HG02943 (cell line): ENCODE measurements around the gene C1orf159.
"Not testable (repeated sequence)": the region's sequence is repeated elsewhere in the genome, so short reads cannot be mapped to it uniquely, and the experiment has no call there.

Experiments used
- ATAC-seq: cut with Tn5 transposase; IDR thresholded peaks from one replicate; pipeline ENCODE4 v1.9.1; 2021; ENCODE audit warnings: mild to moderate bottlenecking, low read depth, moderate library complexity; ENCODE audit not compliant: unreplicated experiment

Gene C1orf159

DNA sequence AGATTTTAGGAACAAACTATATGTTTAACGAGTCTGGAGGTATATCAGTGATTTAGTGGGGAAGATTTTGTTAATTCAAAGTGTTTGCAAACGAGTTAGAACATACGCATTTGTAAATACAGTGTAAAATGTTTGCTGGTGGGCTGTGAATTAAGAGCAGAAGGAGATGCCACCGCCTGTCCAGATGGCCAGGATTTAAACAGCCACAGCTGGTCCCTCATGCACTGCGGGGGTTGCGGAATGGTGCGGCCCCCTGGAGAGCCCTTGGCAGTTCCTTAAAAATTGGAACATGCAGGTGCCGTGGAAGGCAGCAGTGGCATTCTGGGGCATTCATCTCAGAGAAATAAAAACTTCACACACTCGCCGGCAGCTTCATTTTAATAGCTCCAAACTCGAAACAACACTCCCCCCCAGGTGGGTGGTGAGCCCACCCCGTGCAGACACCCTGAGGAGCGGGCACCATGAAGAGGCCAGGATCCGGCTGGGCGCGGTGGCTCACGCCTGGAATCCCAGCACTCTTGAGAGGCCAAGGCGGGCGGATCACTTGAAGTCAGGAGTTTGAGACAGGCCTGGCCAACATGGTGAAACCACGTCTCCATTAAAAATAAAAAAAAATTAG is 3.5 kb upstream of the C1orf159 start:
- no peak for ATAC-seq

DNA sequence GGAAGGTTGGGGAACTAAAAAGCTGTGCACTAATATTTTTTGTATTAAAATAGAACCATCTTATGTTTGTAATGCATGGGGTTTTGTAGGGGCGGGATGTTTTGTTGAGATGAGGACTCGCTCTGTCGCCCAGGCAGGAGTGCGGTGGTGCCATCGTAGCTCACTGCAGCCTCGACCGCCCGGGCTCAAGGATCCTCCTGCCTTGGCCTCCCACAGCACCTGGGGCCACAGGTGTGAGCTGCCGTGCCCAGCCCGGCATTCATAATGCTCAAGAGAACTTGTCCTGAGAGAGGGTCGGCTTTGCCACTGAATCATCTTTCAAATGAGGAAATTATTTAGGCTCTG is 3.0 kb upstream of the C1orf159 start:
- no peak for ATAC-seq

DNA sequence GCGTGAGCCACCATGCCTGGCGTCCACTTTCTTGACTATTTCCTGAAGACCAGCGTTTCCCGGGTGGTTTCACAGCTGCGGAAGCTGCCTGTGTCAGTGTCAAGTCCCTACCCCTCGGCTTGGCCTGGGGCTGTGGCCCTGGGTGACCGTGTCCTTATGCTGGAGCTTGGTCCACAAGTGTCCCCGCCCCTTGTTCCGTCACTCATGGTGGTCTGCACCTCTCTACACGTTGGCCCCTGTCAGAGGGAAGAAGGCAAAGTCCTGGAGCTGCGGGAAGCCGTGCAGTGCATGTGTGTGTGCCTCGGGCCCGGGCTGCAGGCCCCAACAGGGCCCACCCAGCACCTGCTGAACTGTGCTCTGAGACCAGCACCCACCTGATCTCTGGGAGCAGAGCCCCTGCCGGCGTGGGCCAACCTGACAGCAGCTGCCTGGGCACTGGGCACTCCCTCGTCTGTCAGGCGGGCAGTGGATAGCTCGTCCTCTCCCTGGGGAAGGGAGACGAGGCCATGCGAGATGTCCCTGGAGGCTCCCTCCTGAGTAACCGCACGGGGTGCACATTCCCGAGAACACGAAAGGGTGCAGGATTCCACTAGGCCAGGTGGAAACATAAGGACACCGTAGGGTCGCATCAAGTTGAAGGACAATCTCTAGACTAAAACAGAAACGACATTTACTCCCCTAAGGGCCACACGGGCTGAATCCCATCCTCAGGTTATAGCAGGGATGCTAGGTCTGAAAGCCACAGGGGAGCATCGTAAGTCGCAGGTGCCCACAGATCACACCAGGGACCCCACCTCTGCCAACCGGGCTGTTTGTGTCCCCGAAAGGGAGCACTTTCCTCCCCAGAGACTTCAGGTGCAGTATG is 2.4 kb upstream of the C1orf159 start:
- no peak for ATAC-seq

DNA sequence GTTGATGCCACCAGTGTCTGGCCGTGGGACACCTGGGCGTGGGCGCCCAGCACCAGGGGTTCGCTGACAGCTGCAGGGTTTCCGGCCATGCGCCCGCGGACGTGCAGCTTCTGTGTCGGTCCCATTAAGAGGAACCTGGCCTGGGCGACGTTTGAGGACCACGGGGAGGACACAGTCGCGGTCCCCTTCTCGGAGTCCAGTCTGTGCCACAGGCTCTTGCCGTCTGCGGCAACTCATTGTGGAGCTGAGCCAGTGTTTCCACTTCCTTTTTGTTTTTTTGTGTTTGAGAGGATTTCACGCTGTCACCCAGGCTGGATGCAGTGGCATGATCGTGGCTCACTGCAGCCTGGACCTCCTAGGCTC is 1.6 kb upstream of the C1orf159 start:
- ATAC-seq, result no peak

DNA sequence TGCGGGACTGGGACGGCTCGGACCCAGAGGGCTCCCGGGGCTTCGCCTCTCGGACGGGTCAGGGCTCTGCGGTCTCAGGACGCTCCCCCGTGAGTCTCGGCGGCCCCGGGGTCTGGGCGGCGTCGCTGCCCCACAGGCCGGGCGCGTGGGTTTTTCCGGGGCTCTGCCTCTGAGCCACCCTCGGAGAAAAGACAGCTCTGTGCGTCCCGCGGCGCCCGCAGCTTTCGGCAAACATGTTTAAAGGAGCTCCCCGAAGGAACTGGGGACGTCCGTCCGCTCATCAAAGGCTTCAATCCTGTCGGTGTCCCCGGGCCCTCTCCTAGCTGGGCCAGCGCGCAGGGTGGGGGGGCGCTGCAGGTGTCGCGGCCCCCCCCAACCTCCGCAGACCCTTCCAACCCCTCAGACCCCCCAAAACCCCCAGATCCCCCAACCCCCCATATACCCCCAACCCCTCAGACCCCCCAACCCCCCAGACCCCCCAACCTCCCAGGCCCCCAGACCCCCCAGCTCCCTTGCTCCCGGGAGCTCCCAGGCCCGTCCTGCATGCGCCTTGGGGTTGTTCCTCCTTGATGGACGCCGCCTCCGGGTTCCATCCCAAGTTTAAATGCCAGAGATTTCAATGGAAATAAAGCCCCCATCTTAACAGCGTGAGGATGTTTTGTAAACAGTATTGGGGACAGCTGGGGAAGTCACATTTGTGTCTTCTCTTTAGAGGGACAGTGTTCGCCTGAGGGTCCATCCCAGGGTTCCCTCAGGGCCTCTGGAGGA is 996 bp upstream of the C1orf159 start:
- no peak for ATAC-seq

DNA sequence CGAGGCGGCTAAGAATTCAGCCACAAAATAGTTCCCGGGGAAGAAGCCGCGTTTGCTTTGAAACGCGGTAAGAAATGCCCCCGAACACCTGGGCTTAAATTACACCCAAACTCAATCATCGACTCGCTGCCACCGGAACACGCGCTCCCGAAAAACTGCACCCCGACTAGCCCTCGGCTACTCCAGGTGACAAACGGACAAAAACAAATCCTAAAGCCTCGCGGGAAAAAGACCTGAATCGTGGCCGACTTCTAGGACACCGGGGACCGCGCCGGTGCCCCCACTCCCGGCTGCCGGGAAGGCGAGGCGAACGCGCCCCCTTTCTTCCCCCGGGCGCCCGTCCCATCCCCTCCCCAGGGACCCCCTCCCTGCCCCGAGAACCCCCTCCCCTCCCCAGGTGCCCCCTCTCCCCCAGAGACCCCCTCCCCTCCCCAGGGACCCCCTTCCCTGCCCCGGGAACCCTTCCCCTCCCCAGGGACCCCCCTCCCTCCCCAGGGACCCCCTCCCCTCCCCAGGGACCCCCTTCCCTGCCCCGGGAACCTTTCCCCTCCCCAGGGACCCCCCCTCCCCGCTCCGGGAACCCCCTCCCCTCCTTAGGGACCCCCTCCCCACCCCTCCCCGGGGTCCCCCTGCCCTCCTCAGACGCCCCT is 628 bp downstream of the C1orf159 start:
- ATAC-seq, result no peak

DNA sequence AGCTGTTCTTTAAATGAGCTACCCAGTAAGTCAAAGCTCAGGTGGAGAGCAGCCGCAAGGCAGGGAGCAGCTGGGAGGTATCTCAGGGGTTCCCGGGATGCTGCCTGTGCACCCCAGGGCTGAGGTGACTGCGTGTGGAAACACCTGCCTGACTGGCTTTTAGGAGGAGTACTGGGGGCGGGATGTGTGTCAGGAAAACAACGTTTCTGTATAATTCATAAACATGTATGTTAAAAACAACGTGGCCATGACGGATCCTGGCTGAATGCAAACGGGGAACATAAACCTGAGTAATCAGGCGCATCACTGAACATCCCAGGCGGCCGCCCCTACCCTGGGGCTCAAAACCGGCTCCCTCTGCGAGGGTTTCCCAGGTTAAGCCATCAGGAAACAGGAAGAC is 1.5 kb downstream of the C1orf159 start:
- no peak for ATAC-seq

DNA sequence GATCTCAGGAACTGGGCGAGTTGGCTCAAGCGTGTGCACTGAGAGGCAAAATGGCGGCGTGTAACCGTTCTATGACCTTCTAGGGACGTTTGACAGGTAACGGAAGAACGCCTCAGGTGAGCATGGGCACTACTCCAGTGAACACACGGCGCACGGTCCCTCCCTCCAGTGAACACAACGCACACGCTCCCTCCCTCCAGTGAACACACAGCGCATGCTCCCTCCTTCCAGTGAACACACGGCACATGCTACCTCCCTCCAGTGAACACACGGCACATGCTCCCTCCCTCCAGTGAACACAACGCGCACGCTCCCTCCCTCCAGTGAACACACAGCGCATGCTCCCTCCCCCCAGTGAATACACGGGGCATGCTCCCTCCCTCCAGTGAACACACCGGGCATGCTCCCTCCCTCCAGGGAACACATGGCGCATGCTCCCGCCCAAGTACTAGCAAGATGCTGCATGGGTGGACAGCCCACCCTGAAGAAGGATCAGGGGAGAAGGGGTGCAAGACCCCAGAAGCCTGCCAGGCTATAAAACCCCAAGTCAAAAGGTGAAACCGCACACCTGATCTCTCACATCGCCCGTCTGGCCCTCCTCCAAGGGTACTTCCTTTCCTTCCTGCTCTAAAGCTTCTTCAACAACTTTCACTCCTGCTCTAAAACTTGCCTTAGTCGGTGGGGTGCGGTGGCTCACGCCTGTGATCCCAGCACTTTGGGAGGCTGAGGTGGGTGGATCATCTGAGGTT is 3.5 kb downstream of the C1orf159 start:
- ATAC-seq, result no peak

DNA sequence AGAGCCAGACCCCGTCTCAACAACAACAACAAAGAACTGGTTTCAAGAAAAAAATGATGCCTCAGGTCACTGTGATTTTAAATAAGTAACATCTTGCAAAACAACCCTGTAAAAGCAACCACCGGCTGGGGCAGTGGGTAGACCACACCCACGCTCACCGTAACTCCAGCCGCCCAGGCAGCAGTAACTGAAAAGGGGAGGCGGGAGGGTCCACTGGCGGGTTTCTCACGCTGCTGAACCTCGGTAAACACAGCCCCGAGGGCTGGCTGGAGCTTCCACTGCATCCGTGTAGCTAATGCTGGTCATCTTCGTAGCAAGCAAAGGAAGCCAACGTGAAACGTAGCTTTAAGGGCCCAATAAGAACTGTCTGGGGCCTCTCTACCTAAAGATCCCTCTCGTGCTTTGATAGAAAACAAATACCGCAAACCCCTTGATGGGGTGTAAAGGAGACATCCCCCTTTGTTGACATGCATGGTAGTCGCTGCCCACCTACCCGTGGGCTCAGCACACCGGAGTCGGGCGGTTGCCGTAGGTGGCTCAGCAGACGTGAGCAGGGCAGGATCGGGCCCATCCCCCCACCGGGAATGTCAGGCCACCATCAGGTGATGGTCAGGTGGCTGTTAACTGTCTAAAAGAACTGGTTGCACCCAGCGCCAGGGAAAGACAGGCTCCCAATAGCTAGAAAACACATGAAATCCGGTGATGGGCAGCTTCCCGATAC is 4.2 kb downstream of the C1orf159 start:
- no peak for ATAC-seq

DNA sequence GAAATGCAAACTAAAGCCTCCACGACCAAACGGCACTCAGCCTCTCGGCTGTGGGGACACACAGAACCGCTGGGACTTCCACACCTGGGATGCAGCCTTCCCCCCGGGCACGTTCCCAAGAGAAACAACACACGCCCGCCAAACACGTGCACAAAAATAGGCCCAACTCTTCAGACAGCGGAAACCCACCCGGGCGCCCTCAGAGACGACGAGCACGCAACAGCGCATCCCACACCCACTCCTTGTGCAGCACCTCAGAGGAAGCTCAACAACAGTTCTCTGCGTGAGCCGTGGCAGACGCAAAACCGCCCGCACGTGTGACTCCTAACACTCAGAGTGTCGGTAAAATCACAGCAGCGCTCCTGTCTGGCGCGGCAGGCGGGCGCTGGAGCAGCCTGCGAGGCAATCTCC is 5.3 kb downstream of the C1orf159 start:
- no peak for ATAC-seq

DNA sequence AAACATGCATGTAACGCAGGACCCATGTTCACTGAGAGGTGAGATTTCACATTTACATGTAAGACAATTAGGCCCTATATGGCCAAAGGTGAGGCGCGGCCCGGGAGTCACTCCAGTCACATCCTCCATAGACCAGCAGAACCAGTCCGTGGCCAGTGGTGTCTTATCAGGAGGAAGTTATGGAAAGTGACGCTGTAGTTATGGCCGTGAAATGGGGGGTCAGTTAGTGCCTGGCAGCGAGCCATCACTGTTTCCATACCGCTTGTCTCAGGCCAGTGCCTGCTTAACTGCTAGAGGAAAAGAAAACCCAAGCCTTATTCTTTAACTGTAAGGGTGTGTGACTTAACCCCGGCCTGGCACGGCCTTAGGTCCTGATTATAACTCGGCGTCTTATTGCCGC is 6.1 kb downstream of the C1orf159 start:
- ATAC-seq, result no peak

DNA sequence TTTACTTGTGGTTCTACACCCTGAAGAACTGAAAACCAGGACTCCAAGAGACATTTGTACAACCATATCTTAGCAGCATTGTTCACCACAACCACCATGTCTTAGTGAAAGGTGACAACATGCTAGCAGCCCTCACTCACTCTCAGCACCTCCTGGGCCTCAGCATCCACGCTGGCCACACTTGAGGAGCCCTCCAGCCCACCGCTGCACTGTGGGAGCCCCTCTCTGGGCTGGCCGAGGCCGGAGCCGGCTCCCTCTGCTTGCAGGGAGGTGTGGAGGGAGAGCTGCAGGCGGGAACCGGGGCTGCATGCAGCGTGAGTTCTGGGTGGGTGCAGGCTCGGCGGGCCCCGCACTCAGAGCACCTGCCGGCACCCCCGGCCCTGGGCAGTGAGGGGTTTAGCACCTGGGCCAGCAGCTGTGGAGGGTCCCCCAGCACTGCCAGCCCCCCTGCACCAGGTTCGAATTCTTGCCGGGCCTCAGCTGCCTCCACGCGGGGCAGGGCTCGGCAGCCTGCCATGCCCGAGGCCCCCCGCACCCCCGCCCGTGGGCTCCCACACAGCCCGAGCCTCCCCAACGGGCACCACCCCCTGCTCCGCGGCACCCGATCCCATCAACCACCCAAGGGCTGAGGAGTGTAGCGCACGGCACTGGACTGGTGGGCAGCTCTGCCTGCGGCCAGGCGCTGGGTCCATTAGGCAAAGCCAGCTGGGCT is 9.2 kb downstream of the C1orf159 start:
- ATAC-seq, result no peak

DNA sequence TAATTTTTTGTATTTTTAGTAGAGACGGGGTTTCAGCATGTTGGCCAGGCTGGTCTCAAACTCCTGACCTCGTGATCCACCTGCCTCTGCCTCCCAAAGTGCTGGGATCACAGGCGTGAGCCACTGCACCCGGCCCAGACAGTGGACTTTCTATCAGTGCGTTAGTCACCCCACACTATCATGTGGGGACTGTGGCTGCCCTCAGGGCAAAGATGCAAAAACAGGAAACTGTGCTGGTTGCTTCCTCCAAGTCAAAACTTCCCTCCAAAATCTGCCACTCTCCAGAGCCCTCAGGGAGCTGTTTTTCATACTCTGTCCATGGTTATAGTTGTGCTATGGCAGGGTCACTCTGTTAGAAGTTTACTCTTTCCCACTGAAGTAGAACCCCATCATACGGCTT is 11.7 kb downstream of the C1orf159 start:
- ATAC-seq, result not testable (repeated sequence)

DNA sequence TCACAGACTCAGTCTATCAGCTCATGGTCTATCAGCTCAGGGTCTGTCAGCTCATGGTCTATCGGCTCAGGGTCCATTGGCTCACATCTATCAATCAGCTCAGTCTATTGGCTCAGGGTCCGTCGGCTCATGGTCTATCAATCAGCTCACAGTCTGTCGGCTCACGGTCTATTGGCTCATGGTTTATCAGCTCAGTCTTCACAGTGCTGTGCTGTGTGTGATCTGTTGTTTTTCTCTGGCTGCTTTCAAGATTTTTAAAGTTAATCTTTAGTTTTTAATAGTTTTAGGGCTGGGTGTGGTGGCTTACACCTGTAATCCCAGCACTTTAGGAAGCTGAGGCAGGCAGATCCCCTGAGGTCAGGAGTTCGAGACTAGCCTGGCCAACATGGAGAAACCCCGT is 14.4 kb downstream of the C1orf159 start:
- ATAC-seq, result no peak

DNA sequence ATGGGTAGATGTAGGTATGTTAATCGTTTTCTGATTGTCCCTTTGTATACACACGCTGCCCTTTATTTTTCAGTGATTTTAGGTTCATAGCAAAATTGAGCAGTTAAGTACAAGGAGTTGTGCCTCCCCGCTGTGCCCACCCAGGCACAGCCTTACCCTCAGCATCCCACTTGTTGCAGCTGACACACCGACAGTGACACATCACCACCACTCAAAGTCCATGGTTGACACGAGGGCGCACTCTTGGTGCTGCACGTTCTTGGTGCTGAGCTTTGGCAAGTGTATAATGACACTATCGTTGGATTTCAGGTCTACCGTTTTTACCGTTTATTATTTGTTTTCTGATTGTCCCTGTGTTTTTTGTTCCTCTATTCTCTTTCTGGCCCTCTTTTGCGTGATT is 15.6 kb downstream of the C1orf159 start:
- no peak for ATAC-seq

DNA sequence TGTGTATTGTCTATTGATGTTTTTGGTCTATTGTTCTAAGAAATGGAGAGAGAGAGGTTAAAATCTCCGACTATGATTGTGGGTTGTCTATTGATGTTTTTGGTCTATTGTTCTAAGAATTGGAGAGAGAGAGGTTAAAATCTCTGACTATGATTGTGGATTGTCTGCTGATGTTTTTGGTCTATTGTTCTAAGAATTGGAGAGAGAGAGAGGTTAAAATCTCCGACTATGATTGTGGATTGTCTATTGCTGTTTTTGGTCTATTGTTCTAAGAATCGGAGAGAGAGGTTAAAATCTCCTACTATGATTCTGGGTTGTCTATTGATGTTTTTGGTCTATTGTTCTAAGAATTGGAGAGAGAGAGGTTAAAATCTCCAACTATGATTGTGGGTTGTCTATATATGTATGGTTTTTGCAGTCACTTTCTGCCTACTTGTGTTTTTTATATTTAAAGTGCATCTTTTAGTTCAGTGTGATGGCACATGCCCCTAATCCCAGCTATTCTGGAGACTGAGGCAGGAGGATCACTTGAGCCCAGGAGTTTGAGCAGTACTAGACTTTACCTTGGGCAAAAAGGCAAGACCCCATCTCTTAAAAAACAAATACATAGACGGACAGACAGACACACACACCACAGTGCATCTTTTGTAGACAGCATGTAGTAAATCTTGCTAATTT is 16.2 kb downstream of the C1orf159 start:
- no peak for ATAC-seq

DNA sequence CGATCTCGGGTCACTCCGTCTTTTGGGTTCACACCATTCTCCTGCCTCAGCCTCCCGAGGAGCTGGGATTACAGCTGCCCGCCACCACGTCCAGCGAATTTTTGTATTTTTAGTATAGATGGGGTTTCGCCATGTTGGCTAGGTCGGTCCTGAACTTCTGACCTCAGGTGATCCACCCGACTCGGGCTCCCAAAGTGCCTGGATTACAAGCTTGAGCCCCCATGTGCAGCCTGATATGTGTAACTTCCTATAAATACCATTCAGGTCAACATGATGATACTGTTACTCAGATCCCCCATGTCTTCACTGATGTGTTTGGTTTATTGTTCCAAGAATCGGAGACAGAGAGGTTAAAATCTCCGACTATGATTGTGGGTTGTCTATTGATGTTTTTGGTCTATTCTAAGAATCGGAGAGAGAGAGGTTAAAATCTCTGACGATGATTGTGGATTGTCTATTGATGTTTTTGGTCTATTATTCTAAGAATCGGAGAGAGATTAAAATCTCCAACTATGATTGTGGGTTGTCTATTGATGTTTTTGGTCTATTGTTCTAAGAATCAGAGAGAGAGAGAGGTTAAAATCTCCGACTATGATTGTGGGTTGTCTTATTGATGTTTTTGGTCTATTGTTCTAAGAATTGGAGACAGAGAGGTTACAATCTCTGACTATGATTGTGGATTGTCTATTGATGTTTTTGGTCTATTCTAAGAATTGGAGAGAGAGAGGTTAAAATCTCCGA is 17.0 kb downstream of the C1orf159 start:
- ATAC-seq, result no peak

DNA sequence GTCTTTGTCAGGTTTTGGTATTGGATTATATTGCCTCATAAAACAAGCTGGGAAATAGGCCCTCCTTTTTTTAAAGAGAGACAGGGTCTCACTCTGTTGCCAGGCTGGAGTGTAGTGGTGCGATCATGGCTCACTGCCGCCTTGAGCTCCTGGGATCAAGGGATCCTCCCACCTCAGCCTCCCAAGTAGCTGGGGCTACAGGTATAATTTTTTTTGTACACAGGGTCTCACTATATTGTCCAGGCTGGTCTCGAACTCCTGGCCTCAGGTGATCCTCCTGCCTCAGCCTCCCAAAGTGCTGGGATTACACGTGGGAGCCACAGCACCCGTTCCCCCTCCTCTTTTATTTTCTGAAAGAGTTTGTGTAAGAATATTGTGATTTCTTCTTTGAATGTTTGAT is 19.8 kb downstream of the C1orf159 start:
- ATAC-seq, result not testable (repeated sequence)
